Measurements from ENCODE around the gene CHD9.
"Not testable (repeated sequence)": the region's sequence is repeated elsewhere in the genome, so short reads cannot be mapped to it uniquely, and the experiment has no call there.

CHD9 gene

DNA sequence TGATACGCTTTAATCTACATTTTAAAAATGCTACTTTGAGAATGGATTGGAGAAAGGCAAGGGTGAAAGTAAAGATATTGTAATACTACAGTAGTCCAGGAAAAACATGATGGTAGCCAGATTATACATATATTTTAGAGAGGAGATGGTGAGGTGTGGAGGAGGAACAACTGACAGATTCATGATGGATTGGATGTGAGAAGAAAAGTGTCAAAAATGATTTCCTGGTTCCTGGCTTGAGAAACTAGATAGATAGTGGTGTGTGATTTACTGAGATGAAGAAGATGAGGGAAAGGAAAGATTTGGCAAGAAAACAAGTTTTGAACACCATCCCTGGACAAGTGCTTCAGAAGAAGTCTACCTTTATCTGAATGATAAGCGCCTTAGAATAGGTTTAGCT is 80.5 kb downstream of the CHD9 start:
- no peak for DNase-seq

- DNase-seq, result no peak
Observed at GRCh38 chr16:53142823-53143568, 88.2 kb downstream of the CHD9 start.

GRCh38 chr16:53147500-53148065 is 92.8 kb downstream of the CHD9 start:
- no peak for DNase-seq

- no peak for DNase-seq
Observed at GRCh38 chr16:53150769-53151168, 96.0 kb downstream of the CHD9 start.

DNA sequence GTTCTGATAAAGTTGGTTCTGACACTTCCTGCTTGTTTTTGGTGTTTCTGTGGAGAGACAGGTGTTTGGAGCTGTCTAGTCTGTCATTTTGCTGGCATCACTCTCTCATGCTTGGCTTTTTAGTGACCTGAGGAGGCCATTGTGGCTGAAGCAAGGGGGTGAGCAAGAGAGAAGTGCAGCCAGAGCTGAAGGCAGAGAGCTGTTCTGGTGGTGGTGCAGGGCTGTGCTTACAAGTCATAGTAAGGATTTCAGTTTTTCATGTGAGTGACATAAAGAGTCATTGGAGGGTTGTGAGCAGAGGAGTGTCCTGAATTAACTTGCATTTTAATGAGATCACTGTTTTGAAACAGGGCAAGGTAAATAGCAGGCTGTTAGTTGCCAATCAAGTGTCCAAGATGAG is 97.5 kb downstream of the CHD9 start:
- no peak for DNase-seq

DNA sequence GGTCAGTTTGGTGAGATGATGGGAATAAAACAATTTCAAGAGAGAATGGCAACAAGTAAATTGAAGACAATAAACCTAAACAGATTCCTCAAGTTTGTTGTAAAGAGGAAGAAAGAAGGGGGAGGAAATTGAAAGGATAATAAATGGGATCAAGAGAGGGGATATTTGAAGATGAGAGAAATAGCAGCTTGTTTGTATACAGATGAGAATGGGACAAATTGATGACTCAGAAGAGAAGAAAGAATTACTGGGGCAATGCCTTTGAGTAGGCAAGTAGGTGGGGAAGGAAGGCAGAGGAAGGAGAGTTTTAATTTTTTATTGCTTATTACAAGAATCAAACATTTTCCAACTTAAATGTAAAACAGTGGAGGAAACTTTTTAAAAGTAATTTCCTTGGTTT is 98.3 kb downstream of the CHD9 start:
- DNase-seq, result no peak

DNA sequence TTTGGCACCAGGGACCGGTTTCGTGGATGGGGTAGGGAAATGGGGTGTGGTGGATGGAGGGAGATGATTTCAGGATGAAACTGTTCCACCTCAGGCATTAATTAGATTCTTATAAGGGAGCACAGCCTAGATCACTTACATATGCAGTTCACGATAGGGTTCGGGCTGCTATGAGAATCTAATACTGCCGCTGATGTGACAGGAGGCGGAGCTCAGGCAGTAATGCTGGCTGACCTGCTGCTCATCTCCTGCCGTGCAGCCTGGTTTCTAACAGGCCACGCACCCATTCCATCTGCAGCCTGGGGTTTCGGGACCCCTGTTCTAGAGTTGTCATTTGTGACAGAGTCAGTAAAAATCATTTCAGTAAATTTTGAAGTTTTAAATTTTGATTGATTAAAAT is 99.7 kb downstream of the CHD9 start:
- DNase-seq, result no peak

DNA sequence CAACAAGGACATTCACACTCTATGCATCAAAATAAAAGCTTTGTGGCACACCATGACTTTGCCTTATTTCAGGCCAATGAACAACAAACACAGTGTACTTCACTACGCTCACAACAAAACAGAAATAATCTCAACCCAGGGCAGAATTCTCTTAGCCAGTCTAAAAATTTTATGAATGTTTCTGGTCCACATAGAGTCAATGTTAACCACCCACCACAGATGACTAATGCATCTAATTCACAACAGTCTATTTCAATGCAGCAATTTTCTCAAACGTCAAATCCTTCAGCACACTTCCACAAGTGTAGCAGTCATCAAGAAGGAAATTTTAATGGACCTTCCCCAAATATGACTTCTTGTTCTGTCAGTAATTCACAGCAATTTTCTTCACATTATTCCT is 101.7 kb downstream of the CHD9 start:
- DNase-seq, result no peak

GRCh38 chr16:53159781-53160436 is 105.1 kb downstream of the CHD9 start:
- DNase-seq, result peak; percentile 25 to 68 (median 29)

DNA sequence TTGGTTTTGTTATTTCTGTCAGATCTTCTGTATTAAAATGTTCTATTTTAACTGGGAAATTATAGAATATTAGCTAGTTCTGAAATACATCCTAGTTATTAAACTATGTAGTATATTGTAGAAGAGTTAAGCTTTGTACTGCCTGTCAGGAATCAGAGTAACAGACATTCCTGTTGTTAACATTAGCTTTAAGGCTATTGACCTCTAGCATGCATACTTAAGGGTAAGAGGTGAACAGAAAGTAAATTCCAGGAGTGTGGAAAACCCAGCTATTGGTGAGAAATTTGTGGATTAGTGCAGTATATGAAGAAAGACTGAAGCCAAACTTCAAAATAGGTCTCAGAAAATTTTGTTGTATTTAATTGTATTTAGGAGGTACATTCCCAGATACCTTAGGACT is 111.3 kb downstream of the CHD9 start:
- DNase-seq, result no peak

GRCh38 chr16:53168744-53169143 is 114.0 kb downstream of the CHD9 start:
- DNase-seq, result no peak

- no peak for DNase-seq
Observed at GRCh38 chr16:53172517-53172916, 117.7 kb downstream of the CHD9 start.

DNA sequence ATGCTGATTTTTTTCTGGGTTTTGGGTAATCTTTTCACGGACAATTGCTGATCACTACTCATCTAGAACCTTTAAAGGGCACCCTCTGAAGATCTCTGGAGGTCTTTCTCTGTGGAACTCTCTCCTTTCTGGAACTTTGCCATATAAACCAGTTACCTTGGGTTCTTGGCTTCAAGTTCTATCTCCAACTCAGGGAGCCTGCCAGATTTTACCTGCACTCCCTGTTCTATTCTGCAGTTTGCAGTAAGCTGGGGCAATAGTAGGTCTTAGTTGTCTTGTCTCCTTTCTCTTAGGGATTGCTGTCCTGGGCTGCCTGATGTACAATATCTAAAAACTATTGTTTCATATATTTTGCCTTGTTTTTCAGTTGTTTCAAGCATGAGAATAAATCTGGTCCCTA is 120.3 kb downstream of the CHD9 start:
- no peak for DNase-seq

GRCh38 chr16:53176434-53176833 is 121.6 kb downstream of the CHD9 start:
- DNase-seq, result no peak

DNA sequence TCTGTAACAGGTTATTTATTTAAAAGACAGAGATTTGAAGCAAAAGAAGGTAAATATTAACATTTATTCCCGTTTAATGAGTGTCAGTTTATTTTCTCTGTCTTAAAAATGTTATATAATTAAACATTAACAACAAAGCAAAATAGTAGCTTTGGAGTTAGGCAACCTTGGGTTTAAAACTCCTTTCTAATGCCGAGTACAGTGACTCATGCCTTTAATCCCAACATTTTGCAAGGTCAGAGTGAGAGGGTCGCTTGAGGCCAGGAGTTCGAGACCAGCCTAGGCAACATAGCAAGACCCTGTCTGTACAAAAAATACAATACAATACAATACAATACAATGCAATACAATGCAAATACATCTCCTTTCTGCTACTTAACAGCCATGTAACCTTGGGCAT is 128.7 kb downstream of the CHD9 start:
- DNase-seq, result no peak

GRCh38 chr16:53185741-53186140 is 130.9 kb downstream of the CHD9 start:
- DNase-seq, result not testable (repeated sequence)

DNA sequence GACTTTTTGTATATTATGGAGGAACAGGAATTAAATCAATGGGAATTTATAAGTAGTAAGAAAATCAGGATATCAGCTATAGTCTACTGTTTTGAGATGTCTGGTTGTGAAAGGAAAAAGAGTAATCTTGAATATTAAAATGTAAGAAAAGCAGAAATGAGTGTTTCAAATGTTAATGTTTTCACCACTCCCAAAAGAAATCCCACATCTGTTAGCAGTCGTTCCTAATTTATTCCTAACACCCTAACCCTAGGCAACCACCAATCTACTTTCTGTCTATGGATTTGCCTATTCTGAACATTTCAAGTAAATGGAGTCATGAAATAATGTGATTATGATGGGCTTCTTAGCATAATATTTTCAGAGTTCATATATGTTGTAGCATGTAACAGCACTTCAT is 133.0 kb downstream of the CHD9 start:
- DNase-seq, result no peak

GRCh38 chr16:53191413-53191812 is 136.6 kb downstream of the CHD9 start:
- no peak for DNase-seq

GRCh38 chr16:53198933-53199332 is 144.1 kb downstream of the CHD9 start:
- DNase-seq, result no peak

GRCh38 chr16:53201900-53202299 is 147.1 kb downstream of the CHD9 start:
- DNase-seq, result no peak

- DNase-seq, result no peak
Observed at GRCh38 chr16:53202398-53202797, 147.6 kb downstream of the CHD9 start.

DNA sequence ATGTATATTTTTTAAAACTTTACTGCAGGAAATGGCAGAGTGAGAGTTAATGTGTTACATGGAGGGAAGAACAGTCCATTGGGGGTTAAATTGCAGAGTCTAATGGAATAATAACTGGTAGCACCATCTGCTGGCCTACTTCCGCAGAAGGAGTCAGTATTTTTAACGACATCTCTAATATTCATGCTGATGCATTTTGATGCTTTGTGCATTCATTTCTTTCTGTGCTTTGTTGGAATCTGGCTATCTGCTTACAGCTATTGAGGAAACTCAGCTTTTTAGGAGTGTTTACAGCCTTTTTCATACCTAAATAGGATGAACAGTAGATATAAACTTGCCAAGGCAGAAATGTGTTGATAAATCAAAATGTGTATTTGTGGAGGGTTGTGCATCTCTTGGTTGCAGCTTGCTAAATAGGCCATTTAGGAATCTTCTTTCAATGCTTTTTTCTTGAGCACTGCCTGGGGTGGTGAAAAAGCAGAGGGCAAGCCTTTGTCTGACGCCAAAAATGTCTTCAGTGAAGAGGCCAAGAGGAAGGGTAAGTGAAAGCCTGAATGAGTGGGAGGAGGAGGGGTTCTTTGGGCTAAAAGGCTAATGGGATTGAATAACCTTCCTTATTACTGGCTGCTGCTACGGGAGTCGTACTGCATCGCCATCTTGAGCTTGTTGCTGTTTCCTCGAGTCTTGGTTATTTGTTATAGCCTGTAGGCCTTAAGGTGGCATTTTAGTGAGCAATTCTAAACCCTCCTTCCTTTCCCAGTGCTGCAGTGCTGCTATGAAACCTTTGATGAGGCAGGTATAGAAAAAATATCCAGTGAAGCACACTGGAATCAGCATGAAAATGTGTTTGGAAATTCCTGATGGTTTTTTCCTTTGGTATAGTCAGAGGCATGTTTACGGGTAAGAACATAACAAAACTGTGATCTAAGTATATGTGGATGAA is 153.3 kb downstream of the CHD9 start:
- DNase-seq, result peak; percentile 67 to 94 (median 80)

DNA sequence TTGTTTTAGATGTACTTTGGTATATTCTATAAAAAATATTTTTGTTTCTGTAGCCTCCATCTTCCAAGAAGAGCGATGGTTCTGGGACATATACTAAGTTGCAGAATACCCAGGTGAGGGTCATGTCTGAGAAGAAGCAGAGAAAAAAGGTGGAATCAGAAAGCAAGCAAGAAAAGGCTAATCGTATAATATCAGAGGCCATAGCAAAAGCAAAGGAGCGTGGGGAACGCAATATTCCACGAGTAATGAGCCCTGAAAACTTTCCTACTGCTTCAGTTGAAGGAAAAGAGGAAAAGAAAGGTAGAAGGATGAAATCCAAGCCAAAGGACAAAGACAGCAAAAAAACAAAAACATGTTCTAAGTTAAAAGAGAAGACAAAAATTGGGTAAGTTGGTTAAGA is 154.6 kb downstream of the CHD9 start:
- DNase-seq, result peak in 2 of 3 experiments; percentile 7 to 33
